Neural cell (in vitro differentiated cells): ENCODE results near the gene PITPNB. TPM values are rescaled to one million over a fixed set of nuclear protein-coding genes. Genes with fewer than 3 reads are reported as not detected.

ENCODE experiments used
- H2AFZ ChIP-seq: fragments of 200-600, 300-800 bp; sonication (generic), shearing (Covaris generic); 2 replicates; pipeline ENCODE4 v1.6.0; 2014; ENCODE audit warnings: low read depth, mild to moderate bottlenecking, antibody characterized with exemption, low read length, moderate library complexity
- H3F3A ChIP-seq: fragments of 200-600 bp; shearing (Covaris generic); 2 replicates; pipeline ENCODE4 v1.6.1; 2016; ENCODE audit warnings: mild to moderate bottlenecking, moderate library complexity, mixed read lengths, antibody characterized with exemption, low read length; ENCODE audit not compliant: insufficient read depth, poor library complexity, severe bottlenecking
- H3K27ac ChIP-seq: fragments of 200-600, 300-800 bp; sonication (generic), shearing (Covaris generic); 2 replicates; pipeline ENCODE4 v1.5.1; 2014; ENCODE audit warnings: mild to moderate bottlenecking, low read length, moderate library complexity
- H3K27me3 ChIP-seq: fragments of 300-800, 200-600 bp; sonication (generic), shearing (Covaris generic); 2 replicates; pipeline ENCODE4 v1.6.0; 2014; ENCODE audit warnings: mild to moderate bottlenecking, low read depth, low read length, moderate library complexity; ENCODE audit not compliant: insufficient read depth
- H3K36me3 ChIP-seq: fragments of 300-800, 200-600 bp; sonication (generic), shearing (Covaris generic); 2 replicates; pipeline ENCODE4 v1.5.1; 2014; ENCODE audit warnings: mild to moderate bottlenecking, antibody characterized with exemption, low read length, moderate library complexity; ENCODE audit not compliant: insufficient read depth
- H3K4me2 ChIP-seq: fragments of 300-800, 200-600 bp; sonication (generic), shearing (Covaris generic); 2 replicates; pipeline ENCODE4 v1.6.0; 2014; ENCODE audit warnings: mild to moderate bottlenecking, low read length
- H3K4me3 ChIP-seq: fragments of 300-800, 200-600 bp; sonication (generic), shearing (Covaris generic); 2 replicates; pipeline ENCODE4 v1.5.1; 2014; ENCODE audit warnings: mild to moderate bottlenecking, low read length, moderate library complexity
- H3K79me2 ChIP-seq: fragments of 200-600 bp; shearing (Covaris generic); replicated peaks from 2 replicates; pipeline ENCODE4 v1.6.0; 2014; ENCODE audit warnings: mild to moderate bottlenecking, low read length, moderate library complexity; ENCODE audit not compliant: insufficient read depth
- H3K9ac ChIP-seq: fragments of 300-800, 200-600 bp; sonication (generic), shearing (Covaris generic); 2 replicates; pipeline ENCODE4 v1.6.1; 2016; ENCODE audit warnings: mild to moderate bottlenecking, low read length, mixed read lengths
- H3K9me2 ChIP-seq: fragments of 200-600 bp; shearing (Covaris generic); 2 replicates; pipeline ENCODE4 v1.6.1; 2016; ENCODE audit warnings: mild to moderate bottlenecking, low read length, mixed read lengths; ENCODE audit not compliant: insufficient read depth
- H3K9me3 ChIP-seq: fragments of 200-600, 300-800 bp; sonication (generic), shearing (Covaris generic); 2 replicates; pipeline ENCODE4 v1.6.1; 2016; ENCODE audit warnings: mild to moderate bottlenecking, mixed run types, low read length, moderate library complexity, mixed read lengths
- H4K20me1 ChIP-seq: fragments of 200-600 bp; shearing (Covaris generic); 2 replicates; pipeline ENCODE4 v1.6.1; 2016; ENCODE audit warnings: mild to moderate bottlenecking, mixed run types; ENCODE audit not compliant: insufficient read depth
- CTCF ChIP-seq: fragments of 450-650 bp; IDR thresholded peaks from 2 replicates; pipeline ENCODE4 v1.5.1; 2014; ENCODE audit warnings: antibody characterized with exemption, mild to moderate bottlenecking, moderate library complexity; ENCODE audit not compliant: poor library complexity, severe bottlenecking
- EP300 ChIP-seq: fragments of 450-650 bp; conservative IDR thresholded peaks from 2 replicates; pipeline ENCODE4 v1.6.1; 2014; ENCODE audit warnings: antibody characterized with exemption, mild to moderate bottlenecking, moderate library complexity; ENCODE audit not compliant: poor library complexity, severe bottlenecking
- EZH2 ChIP-seq: fragments of 200-600, 300-800 bp; shearing (Covaris generic), sonication (generic); IDR thresholded peaks from 2 replicates; pipeline ENCODE4 v1.6.1; 2014; ENCODE audit warnings: antibody characterized with exemption, low read length, borderline replicate concordance, mild to moderate bottlenecking; ENCODE audit not compliant: insufficient read depth, poor library complexity, severe bottlenecking
- MXI1 ChIP-seq: fragments of 450-650 bp; conservative IDR thresholded peaks from 2 replicates; pipeline ENCODE4 v1.6.1; 2014; ENCODE audit warnings: antibody characterized with exemption, mild to moderate bottlenecking; ENCODE audit not compliant: poor library complexity, severe bottlenecking
- POLR2AphosphoS5 ChIP-seq: IDR thresholded peaks from 2 replicates; pipeline ENCODE4 v1.6.1; 2012
- RAD21 ChIP-seq: fragments of 450-650 bp; conservative IDR thresholded peaks from 2 replicates; pipeline ENCODE4 v1.6.1; 2014; ENCODE audit warnings: antibody characterized with exemption, mild to moderate bottlenecking, moderate library complexity
- REST ChIP-seq: IDR thresholded peaks from 2 replicates; pipeline ENCODE4 v1.6.1; 2012; ENCODE audit warnings: borderline replicate concordance
- SMC3 ChIP-seq: fragments of 450-650 bp; conservative IDR thresholded peaks from 2 replicates; pipeline ENCODE4 v1.6.1; 2014; ENCODE audit warnings: antibody characterized with exemption, mild to moderate bottlenecking, moderate library complexity; ENCODE audit not compliant: poor library complexity
- TAF1 ChIP-seq: IDR thresholded peaks from 2 replicates; pipeline ENCODE4 v1.6.1; 2012; ENCODE audit warnings: low read depth
- polyA plus RNA-seq: library from polyadenylated mRNA; depleted of rRNA; stranded (reverse); fragments of >200 nt; gene quantifications from 2 replicates; pipeline ENCODE4 v1.2.3, GENCODE V29; 2014

Gene PITPNB
- polyA plus RNA-seq, 1 donor from 2014 or later: 44.8 TPM

DNA sequence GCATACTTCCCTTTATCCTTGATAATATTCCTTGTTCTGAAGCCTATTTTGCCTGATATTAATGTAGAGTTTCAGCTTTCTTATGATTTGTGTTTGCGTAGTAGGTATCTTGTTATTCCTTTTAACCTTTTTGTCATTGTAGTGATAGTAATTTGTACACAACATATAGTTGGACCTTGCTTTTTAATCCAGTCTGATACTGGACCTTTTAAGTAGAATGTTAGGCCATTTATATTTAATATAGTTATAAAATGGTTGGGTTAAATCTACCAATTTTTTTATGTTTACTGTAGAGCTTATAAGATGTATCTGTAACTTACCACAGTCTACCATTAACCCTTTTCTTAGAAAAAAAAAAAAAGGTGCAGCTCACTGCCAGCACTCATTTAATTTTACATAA, 8.6 kb upstream of the PITPNB start:
- Histone ChIP-seq H3K27me3 (no peaks in the 10 kb centered on the region), H2AFZ (no peak overlapping the region), H3K9me2 (no peaks in the 10 kb centered on the region), H4K20me1 (no peaks in the 10 kb centered on the region), H3F3A (no peaks in the 10 kb centered on the region), H3K27ac (no peak overlapping the region), H3K36me3 (no peaks in the 10 kb centered on the region), H3K4me3 (no peak overlapping the region), H3K9ac (no peak overlapping the region), H3K9me3 (peaks cover 3% of the 10 kb centered on the region), H3K4me2 (no peak overlapping the region), H3K79me2 (peaks cover 6% of the 10 kb centered on the region)
- TF ChIP-seq EZH2 (no peak), EP300 (no peak), SMC3 (no peak), REST (no peak), POLR2AphosphoS5 (no peak), MXI1 (no peak), CTCF (no peak), TAF1 (no peak), RAD21 (no peak)

DNA sequence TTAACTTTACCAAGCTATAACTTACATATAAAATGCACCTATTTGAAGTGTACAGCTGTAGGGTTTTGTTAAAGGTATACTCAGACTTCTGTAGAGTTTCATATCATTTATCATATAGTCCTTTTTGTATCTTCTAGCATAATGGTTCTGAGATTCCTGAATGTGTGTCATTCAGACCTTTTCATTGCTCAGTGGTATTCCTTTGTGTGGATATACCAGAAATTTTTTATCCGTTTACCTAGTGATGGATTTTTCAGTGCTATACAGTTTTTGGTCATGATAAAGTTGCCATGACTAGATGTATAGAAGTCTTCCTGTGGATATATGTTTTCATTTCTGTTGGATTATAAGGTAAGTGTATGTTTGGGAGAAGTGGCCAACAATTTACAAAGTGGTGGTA, 6.3 kb upstream of the PITPNB start:
- no peaks in the 10 kb centered on the region for H3K36me3 ChIP-seq
- no peak overlapping the region for H3K9ac ChIP-seq
- peaks cover 3% of the 10 kb centered on the region for H3K9me3 ChIP-seq

More for the DNA sequence above, 6.3 kb upstream of the PITPNB start:
- Histone ChIP-seq H3K27me3 (no peaks in the 10 kb centered on the region), H3K79me2 (peaks cover 23% of the 10 kb centered on the region), H3K4me3 (no peak overlapping the region), H2AFZ (no peak overlapping the region), H3K27ac (no peak overlapping the region), H3K9me2 (no peaks in the 10 kb centered on the region), H3F3A (no peaks in the 10 kb centered on the region), H3K4me2 (no peak overlapping the region), H4K20me1 (no peaks in the 10 kb centered on the region)
- TF ChIP-seq EZH2 (no peak), CTCF (no peak), MXI1 (no peak), REST (no peak), TAF1 (no peak), EP300 (no peak), SMC3 (no peak), RAD21 (no peak)
